Measurements from ENCODE around the gene ITGAL.

ITGAL gene

DNA sequence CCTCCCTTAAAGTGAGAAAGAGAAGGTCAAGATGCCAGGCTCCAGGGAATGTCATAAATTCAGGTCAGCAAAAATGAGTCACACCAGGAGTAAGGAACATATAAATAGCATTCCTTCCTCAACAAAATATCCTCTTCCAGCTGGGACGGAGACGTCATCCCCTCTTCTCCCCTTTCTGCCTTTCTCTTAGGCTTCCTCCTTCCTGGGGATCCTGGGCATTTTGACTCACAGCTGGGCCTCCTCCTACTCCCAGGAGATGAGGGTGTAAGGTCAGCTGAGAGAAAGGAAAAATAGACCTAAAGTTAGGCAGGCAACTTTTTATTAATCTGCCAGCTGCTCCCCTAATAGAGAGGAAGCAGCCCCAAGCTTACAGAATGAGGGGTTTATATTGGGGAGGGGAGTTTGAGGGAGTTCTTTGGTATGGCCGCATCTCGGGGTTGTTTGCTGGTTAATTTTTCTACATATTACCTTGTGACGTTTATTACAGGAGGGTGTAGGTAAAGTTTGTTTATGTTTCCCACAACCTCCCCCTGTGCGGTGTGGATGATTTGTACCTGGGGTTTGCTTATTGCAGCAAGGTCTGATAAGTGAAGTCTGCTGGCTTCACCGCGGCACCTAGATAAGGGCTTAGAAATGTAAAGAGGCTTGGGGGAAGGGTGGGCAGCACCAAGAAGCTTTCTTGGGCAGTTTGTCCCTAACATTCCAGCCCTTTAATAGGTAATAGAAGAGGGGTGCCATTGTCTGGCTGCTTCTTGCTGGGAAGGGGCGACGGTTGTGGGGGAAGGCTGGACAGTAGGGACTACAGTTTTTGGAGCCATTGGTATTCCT, 69.2 kb downstream of the ITGAL start:
- no peak for DNase-seq (ENCODE audit: low read depth in 2 of 2)

- no peak for DNase-seq (ENCODE audit: low read depth in 2 of 2)
Observed at GRCh38 chr16:30543067-30543466, 70.5 kb downstream of the ITGAL start.

- DNase-seq (ENCODE audit: low read depth in 2 of 2) = no peak
Observed at GRCh38 chr16:30546115-30546514, 73.6 kb downstream of the ITGAL start.

DNA sequence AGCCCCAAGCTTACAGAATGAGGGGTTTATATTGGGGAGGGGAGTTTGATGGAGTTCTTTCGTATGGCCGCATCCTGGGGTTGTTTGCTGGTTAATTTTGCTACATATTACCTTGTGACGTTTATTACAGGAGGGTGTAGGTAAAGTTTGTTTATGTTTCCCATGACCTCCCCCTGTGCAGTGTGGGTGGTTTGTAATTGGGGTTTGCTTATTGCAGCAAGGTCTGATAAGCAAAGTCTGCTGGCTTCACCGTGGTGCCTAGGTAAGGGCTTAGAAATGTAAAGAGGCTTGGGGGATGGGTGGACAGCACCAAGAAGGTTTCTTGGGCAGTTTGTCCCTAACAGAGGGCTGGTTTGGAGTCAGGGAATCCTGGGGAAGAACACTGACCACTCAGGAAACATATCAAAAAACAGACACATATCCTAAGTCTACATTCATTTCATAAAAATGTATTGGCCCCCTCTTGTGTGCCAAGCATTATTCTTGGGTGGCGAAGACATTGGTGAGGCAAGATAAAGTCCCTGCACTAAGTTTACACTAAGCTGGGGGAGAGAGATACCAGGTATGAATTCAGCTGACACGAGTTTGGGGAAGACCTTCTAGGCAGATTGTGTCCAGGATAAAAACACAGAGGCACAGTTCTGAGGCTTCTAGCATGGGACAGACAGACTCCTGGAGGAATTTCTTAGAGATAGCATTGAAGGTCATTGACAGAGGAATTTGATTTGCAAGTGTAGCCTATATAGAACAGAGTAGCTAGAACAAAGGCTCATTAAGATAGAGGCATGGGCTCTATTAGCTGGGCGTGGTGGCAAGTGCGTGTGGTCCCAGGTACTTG, 76.1 kb downstream of the ITGAL start:
- no peak for DNase-seq (ENCODE audit: low read depth in 2 of 2)

DNA sequence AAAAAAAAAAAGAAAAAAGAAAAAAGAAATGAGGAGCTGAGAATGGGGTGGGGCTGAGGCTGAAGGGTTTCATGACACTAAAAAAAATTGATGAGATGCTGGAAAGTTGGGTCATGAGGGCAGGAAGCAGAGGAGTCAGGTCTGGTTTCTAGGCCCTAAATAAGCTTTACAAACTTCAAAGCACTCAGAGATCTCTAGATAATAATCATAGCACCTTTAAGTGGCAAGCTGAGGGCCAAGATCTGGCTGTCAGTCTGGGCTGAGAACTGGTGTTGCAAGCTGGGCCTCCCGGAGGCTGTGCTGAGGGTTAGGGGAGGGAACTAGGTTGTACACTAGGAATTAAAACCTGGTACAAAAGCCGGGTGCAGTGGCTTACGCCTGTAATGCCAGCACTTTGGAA, 79.2 kb downstream of the ITGAL start:
- DNase-seq (ENCODE audit: low read depth in 2 of 2) = peak; percentile 35 to 46

- no peak for DNase-seq (ENCODE audit: low read depth in 2 of 2)
Observed at GRCh38 chr16:30552956-30553355, 80.4 kb downstream of the ITGAL start.

DNA sequence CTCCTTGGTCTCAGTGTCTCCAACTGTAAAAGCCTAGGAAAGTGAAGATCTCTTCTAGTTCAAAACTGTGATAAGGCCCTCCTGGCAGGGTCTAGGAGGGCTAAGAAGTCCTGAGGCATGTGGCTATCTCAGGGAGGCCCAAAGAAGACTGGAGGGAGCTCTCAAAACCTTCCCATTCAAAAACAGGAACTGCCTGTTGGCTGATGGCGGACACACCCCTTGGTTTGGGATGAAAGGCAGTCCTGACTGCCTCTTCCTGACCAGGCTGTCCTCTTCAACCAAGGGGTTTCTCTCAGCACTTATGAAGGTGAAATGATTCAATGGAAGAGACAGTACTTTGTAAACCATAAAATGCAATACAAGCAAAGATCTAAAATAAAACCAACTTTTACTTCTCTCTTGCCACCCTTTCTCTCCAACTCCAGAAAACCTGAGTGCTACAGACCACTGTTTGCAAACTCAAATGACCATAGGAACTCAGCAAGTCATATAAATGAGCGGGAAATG, 80.9 kb downstream of the ITGAL start:
- no peak for DNase-seq (ENCODE audit: low read depth in 2 of 2)

DNA sequence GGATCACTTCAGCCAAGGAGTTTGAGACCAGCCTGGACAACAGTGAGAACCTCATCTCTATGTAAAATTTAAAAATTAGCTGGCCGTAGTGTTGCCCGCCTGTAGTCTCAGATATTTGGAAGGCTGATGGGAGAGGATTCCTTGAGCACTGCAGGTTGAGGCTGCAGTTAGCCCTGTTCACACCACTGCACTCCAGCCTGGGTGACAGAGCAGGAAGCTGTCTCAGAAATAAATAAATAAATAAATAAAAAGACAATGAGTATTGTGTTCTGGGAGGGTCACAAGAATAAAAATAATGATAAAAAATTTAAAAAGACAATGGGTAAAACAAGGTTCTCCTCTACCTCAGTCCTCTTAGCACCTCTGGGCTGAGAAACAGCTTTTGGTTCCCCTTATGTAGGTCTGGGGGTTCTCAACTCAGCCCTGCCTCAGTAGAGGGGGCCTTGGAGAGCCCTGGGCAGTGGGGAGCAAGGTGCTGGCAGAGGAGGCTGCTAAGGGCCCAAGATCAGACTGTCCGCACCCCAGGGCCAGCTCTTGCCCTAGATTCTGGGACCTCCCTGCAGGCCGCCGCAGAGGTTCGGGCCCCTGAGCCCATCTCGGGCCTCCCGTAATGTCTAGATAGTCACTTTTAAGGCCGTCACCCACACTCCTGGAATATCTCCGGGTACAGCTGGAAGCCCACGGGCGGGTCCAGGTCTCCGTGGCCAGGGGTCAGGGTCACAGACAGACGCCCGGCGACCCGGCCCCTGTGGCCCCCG, 82.2 kb downstream of the ITGAL start:
- DNase-seq (ENCODE audit: low read depth in 2 of 2) = no peak

GRCh38 chr16:30555315-30556124, 83.0 kb downstream of the ITGAL start:
- no peak for DNase-seq (ENCODE audit: low read depth in 2 of 2)

- DNase-seq (ENCODE audit: low read depth in 2 of 2) = no peak
Observed at GRCh38 chr16:30556125-30556473, 83.6 kb downstream of the ITGAL start.

GRCh38 chr16:30557707-30557956, 85.1 kb downstream of the ITGAL start:
- no peak for DNase-seq (ENCODE audit: low read depth in 2 of 2)

- DNase-seq (ENCODE audit: low read depth in 2 of 2) = peak; percentile 96 to 98
Observed at GRCh38 chr16:30557957-30558788, 85.6 kb downstream of the ITGAL start, which contains the start of gene ZNF764. ZNF764 (minus strand) TSS chr16:30558374; CDS start chr16:30558182, 192 bp downstream.

- DNase-seq (ENCODE audit: low read depth in 2 of 2) = no peak
Observed at GRCh38 chr16:30558789-30559377, 86.3 kb downstream of the ITGAL start.

DNA sequence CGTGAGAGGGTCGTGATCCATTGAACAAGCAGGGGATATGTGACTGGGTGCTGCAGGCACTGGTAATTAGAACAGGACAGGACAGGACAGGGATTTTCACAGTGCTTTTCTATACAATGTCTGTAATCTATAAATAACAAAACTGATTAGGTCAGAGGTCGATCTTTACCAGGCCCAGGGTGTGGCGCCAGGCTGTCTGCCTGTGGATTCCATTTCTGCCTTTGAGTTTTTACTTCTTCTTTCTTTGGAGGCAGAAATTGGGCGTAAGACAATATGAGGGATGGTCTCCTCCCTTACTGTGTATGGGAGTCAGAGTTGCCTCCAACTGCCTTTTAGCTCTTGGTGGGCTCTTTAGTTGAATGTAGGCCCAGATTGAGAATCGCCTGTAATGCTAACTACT, 87.1 kb downstream of the ITGAL start:
- no peak for DNase-seq (ENCODE audit: low read depth in 2 of 2)

DNA sequence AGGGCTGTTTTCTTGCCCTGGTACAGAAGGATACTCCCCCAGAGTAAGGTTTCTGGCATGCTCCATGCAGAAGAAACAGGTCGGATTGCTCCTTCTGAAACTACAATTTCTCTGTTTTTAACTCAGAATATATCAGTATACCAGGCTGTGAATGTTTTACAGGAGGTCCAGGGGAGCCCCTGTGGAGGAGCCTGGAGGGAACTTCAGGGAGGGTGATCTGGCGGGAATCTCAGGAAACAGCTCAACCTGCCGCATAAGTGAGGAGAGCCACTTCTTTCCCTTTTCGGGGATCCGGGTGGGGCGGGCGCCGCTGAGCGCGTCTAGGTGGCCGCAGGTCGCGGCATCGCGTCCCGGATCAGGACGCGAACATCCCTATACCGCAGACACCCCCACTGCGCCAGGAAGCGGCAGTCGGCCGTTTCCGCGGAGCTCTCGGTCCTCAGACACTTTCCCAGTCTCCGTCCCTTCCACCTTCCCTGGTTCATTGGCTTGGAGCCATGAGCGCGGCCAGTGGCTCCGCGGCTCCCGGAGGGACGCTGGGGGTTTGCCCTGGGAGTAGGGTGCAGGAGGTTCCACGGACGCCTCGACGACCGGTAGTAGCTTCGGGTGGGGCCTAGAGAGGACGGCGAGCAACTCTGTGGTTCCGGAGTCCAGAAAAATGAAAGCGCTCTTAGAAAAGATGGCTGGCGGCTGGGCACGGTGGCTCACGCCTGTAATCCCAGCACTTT, 88.7 kb downstream of the ITGAL start:
- no peak for DNase-seq (ENCODE audit: low read depth in 2 of 2)

DNA sequence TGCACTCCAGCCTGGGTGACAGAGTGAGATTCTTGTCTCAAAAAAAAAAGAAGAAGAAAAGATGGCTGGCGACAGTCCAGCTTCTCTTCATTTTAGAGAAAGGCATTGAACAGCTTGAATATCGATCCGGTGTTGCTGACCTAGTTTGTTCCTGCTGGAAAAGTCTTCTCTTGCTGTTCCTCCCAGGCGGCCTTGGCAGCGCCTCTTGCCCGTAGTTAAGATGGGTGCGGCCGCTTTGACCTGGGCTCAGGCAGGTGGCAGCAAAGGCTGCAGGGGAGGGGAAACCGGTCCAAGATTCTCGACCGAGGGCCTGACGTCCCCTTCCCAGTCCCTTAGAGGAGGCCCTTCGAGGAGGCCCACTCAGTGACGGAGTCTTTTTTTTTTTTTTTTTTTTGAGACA, 89.5 kb downstream of the ITGAL start:
- DNase-seq (ENCODE audit: low read depth in 2 of 2) = no peak

GRCh38 chr16:30565526-30565925, 93.0 kb downstream of the ITGAL start:
- DNase-seq (ENCODE audit: low read depth in 2 of 2) = no peak

GRCh38 chr16:30565984-30566383, 93.4 kb downstream of the ITGAL start:
- no peak for DNase-seq (ENCODE audit: low read depth in 2 of 2)

GRCh38 chr16:30566531-30566930, 94.0 kb downstream of the ITGAL start:
- DNase-seq (ENCODE audit: low read depth in 2 of 2) = no peak
